NCI-H460 (cell line): ENCODE data around the gene AMZ2. TPM values are rescaled to one million over a fixed set of nuclear protein-coding genes. Genes with fewer than 3 reads are reported as not detected.

Source experiments
- total RNA-seq: library from RNA; depleted of rRNA; stranded (reverse); fragments of >200 nt; shearing (Covaris generic); gene quantifications from 2 replicates; pipeline ENCODE4 v1.2.3, GENCODE V29; 2014; rRNA removed

The AMZ2 gene
- total RNA-seq, 1 experiment from 2014 or later = 160 TPM

Other genes with a start within 250 kb of the AMZ2 start
- gene KPNA2, start 212.3 kb upstream of the AMZ2 start, total RNA-seq = 245 and 263 TPM in 2 replicates
- 66.3 and 75.7 TPM in 2 replicates for gene SLC16A6, start 43.1 kb downstream of the AMZ2 start, total RNA-seq
- gene ARSG, start 43.5 kb downstream of the AMZ2 start, total RNA-seq = 8.9 and 11.5 TPM in 2 replicates
- gene WIPI1, start 209.5 kb downstream of the AMZ2 start, total RNA-seq = 13.8 and 18.7 TPM in 2 replicates